Body of pancreas (tissue), 4 donors: ENCODE data around the gene TPO. TPM values are rescaled to one million over a fixed set of nuclear protein-coding genes. Genes with fewer than 3 reads are reported as not detected.

Source experiments
- ATAC-seq: fragments of 150-250 bp; one replicate; pipeline ENCODE4 v1.9.1; 2016
- DNase-seq, 4 donors: peaks; one replicate each; pipeline ENCODE4 v3.0.0-alpha.2; 2019
- H3K27ac ChIP-seq, 4 donors: fragments of 200-600 bp; sonication (generic); 1 replicate in 3 of 4; 2 replicates in 1 of 4; pipeline versions ENCODE4 v1.5.1 to v1.6.1; 2016 to 2019; ENCODE audit warnings: mild to moderate bottlenecking in 1 of 4, mixed read lengths in 1 of 4, moderate library complexity in 1 of 4
- H3K27me3 ChIP-seq, 2 donors: fragments of 200-600 bp; sonication (generic); one replicate each; pipeline ENCODE4 v1.6.0; 2016; ENCODE audit warnings: mild to moderate bottlenecking in 1 of 2
- H3K36me3 ChIP-seq, 2 donors: fragments of 200-600 bp; sonication (generic); replicated peaks in 1 of 2; 2 replicates each; pipeline ENCODE4 v1.5.1; 2016; ENCODE audit warnings: low read depth in 2 of 2; ENCODE audit not compliant: insufficient read depth in 1 of 2
- H3K4me1 ChIP-seq: fragments of 200-600 bp; sonication (generic); one replicate; pipeline ENCODE4 v1.6.0; 2016
- H3K4me3 ChIP-seq, 2 donors: fragments of 200-600 bp; sonication (generic); 1 replicate in 1 of 2; 2 replicates in 1 of 2; pipeline ENCODE4 v1.5.1; 2016 to 2019
- H3K9me3 ChIP-seq, 3 donors: fragments of 200-600 bp; sonication (generic); 1 replicate in 2 of 3; 2 replicates in 1 of 3; pipeline ENCODE4 v1.5.1; 2016
- POLR2A ChIP-seq, 3 donors: fragments of 450-650 bp; IDR thresholded peaks; one replicate each; pipeline ENCODE4 v1.6.1; 2016; ENCODE audit warnings: antibody characterized with exemption in 3 of 3, mild to moderate bottlenecking in 2 of 3
- WGBS, 2 donors: methylation state at CpG; one replicate each; pipeline ENCODE4 v1.1.5; 2017; 5-methylcytosine and 5-hydroxymethylcytosine counted together
- intact Hi-C: fragments of 100-400 bp; cut with DNase I; formaldehyde crosslinking; loops from one replicate; pipeline ENCODE4 v1.15.1; 2023
- total RNA-seq, 2 donors: library from RNA; depleted of rRNA; stranded (reverse); fragments of >200 nt; gene quantifications; one replicate each; pipeline ENCODE4 v1.1.0, GENCODE V29; 2016
- TF ChIP-seq, protein P1 (sequence below), 7 experiments: fragments of 450-650 bp in 4 of 7; fragments of 200-600 bp in 3 of 7; sonication (generic) in 3 of 7; IDR thresholded peaks; one replicate each; pipeline ENCODE4 v1.5.1; 2016 to 2019; ENCODE audit warnings: antibody characterized with exemption in 7 of 7

Gene TPO
- total RNA-seq, 2 donors from 2014 or later, result 1.0 to 4.3 TPM

DNA sequence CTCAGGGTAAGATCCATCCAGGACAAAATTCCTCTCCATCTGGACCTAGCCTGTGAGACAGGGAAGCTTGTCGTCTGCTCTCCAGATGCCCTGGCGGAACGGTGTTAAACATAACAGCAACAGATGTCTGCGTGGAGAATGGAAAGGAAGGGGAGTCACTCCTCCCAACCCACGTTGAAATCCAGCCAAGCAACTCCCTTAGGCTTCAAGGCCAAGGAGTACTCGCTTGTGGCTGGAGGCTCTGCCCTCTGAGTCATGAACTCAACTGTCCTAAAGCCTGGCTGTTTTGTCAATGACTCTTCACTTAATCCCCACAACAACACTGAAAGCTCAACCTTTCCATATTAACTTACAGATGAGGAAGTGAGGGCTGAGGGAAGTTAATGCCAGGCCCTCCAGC, 42.2 kb downstream of the TPO start:
- 59 to 60% methylated on average over 6 of the region's 6 CpGs for WGBS, 2 donors
- no peaks in the 10 kb centered on the region for H3K4me1 ChIP-seq
- H3K9me3 ChIP-seq, result no peaks in the 10 kb centered on the region
- intact Hi-C loops, result no loop called here
- no peak overlapping the region for H3K27ac ChIP-seq
- ATAC-seq, result no peak
- DNase-seq, result no peak
- no peaks in the 10 kb centered on the region for H3K27me3 ChIP-seq
- TF ChIP-seq, protein P1, sequence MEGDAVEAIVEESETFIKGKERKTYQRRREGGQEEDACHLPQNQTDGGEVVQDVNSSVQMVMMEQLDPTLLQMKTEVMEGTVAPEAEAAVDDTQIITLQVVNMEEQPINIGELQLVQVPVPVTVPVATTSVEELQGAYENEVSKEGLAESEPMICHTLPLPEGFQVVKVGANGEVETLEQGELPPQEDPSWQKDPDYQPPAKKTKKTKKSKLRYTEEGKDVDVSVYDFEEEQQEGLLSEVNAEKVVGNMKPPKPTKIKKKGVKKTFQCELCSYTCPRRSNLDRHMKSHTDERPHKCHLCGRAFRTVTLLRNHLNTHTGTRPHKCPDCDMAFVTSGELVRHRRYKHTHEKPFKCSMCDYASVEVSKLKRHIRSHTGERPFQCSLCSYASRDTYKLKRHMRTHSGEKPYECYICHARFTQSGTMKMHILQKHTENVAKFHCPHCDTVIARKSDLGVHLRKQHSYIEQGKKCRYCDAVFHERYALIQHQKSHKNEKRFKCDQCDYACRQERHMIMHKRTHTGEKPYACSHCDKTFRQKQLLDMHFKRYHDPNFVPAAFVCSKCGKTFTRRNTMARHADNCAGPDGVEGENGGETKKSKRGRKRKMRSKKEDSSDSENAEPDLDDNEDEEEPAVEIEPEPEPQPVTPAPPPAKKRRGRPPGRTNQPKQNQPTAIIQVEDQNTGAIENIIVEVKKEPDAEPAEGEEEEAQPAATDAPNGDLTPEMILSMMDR (IDR thresholded peaks at IDR 0.05), result no peak
- TF ChIP-seq POLR2A (IDR thresholded peaks at IDR 0.05), result no peak
- no peaks in the 10 kb centered on the region for H3K36me3 ChIP-seq
- H3K4me3 ChIP-seq, result no peak overlapping the region

DNA sequence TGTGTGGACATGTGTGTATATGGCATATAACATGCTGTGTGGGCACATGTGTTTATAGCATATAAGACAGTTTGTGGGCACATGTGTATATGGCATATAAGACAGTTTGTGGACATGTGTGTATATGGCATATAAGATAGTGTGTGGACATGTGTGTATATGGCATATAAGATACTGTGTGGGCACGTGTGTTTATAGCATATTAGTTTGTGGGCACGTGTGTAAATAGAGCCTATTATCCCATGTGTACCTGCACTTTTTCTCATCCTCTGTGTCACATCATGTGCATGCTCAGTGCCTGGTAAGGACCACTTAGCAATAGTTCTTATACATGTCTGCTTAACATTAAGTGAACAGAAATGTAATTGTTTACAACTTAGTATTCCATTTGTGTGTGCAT, 45.2 kb downstream of the TPO start:
- Histone ChIP-seq H3K9me3 (no peaks in the 10 kb centered on the region), H3K27ac (no peak overlapping the region), H3K4me3 (no peak overlapping the region), H3K4me1 (no peaks in the 10 kb centered on the region), H3K27me3 (no peaks in the 10 kb centered on the region), H3K36me3 (no peaks in the 10 kb centered on the region)
- DNase-seq (no peak), ATAC-seq (no peak)
- intact Hi-C loops, result no loop called here
- TF ChIP-seq, protein P1 (IDR thresholded peaks at IDR 0.05), result no peak
- TF ChIP-seq POLR2A (IDR thresholded peaks at IDR 0.05), result no peak
- 70 to 80% methylated on average over 2 of the region's 2 CpGs for WGBS, 2 donors

DNA sequence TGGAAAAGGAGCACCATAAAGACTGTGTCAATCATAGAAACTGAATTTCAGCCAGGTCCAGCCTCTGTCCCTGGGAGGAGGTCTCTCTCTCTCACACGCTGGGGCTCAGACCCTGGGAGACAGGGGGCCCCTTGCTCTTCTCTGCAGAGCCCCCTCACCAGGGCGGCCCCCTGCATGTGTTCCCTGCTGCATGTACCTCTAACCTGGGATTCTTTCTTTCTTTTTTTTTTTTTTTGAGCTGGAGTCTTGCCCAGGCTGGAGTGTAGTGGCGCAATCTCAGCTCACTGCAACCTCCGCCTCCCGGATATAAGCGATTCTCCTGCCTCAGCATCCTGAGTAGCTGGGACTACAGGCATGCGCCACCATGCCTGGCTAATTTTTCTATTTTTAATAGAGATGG, 46.5 kb downstream of the TPO start:
- TF ChIP-seq, protein P1 (IDR thresholded peaks at IDR 0.05), result no peak
- no peak for TF ChIP-seq POLR2A (IDR thresholded peaks at IDR 0.05)
- ATAC-seq (no peak), DNase-seq (no peak)
- Histone ChIP-seq H3K4me3 (no peak overlapping the region), H3K27ac (no peak overlapping the region), H3K4me1 (no peaks in the 10 kb centered on the region), H3K36me3 (no peaks in the 10 kb centered on the region), H3K9me3 (no peaks in the 10 kb centered on the region), H3K27me3 (no peaks in the 10 kb centered on the region)
- 25 to 31% methylated on average over 7 of the region's 7 CpGs for WGBS, 2 donors
- intact Hi-C loops, result no loop called here

DNA sequence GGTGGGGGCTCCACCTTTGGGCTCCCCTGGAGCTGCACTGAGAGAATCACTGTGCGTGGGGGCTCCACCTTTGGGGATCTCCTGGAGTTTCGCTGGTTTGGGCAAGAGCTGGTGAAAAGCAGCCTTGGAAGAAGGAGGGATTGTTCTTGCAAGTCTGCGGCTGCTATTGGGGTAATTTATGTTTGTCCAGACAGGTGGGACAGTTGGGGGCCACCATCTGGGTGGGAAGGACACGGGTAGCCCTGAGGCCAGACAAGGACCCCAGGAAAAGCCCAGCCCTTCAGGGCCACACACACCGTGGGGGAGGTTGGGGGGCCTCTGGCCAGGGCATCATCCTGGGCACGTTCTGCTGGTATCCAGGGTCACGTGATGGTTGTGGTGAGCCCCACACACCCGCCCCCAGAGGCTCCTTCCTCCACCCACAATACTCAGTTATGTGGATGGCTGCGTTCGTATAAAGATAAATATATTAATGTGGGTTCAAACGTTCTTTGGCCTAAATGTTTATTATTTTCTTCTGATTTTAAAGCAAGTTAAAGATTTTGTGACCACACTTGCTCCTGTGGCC, 47.7 kb downstream of the TPO start:
- intact Hi-C loops, result no loop called here
- H3K9me3 ChIP-seq, result no peaks in the 10 kb centered on the region
- 57 to 71% methylated on average over 11 of the region's 11 CpGs for WGBS, 2 donors
- H3K27ac ChIP-seq, result no peak overlapping the region
- H3K4me3 ChIP-seq, result no peak overlapping the region
- TF ChIP-seq, protein P1 (IDR thresholded peaks at IDR 0.05), result no peak
- no peaks in the 10 kb centered on the region for H3K4me1 ChIP-seq
- H3K27me3 ChIP-seq, result no peaks in the 10 kb centered on the region
- no peaks in the 10 kb centered on the region for H3K36me3 ChIP-seq
- DNase-seq (no peak), ATAC-seq (no peak)
